ENCODE results near the gene ATRIP.

Gene ATRIP

DNA sequence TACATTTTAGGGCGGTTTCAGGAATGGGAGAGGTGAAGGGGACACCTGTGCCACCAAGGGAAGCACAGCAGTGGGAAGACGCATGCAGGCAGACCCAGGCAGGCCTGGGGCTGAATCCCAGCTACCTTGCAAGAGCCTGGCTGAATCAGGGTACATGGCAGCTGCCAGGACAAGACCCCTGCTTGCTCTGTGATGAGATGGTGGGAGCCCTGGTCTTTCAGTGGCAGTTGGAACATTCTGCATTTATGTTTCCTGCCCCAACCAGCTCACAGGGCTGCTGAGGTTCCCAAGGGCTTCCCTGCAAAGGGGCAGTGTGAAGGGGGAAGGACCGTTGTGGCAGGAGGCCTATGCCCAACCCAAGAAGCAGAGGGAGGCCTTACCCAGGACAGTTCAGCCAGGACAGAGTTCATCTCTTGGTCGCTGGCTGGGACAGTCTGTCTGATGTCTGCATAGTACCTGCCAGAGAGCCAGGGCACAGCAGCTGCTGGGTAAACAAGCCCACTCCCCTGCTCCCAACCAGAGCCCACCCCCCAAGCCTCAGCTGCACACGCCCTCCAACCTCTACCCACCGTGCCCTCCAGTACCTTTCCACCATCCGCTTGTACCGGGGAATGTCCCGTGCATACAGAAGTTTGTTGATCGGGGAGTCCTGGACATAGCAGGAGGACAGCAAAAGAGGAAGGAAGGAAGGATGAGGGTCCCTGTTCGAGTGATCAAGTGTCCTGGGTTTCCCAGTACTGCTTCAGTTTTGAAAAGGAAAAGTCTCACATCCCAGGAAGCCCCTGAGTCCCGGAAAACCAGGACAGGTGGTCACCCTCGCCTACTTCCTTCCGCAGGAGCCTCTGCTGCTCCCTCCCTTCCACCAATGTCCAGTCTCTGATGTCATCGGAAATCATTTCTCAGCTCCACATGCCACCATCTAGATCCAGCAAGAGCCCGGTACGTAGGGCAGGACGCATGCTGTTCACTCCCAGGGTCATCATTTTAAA is 39.8 kb upstream of the ATRIP start:
- TF ChIP-seq, protein P1, sequence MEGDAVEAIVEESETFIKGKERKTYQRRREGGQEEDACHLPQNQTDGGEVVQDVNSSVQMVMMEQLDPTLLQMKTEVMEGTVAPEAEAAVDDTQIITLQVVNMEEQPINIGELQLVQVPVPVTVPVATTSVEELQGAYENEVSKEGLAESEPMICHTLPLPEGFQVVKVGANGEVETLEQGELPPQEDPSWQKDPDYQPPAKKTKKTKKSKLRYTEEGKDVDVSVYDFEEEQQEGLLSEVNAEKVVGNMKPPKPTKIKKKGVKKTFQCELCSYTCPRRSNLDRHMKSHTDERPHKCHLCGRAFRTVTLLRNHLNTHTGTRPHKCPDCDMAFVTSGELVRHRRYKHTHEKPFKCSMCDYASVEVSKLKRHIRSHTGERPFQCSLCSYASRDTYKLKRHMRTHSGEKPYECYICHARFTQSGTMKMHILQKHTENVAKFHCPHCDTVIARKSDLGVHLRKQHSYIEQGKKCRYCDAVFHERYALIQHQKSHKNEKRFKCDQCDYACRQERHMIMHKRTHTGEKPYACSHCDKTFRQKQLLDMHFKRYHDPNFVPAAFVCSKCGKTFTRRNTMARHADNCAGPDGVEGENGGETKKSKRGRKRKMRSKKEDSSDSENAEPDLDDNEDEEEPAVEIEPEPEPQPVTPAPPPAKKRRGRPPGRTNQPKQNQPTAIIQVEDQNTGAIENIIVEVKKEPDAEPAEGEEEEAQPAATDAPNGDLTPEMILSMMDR (IDR thresholded peaks at IDR 0.05; ENCODE audit: borderline replicate concordance, insufficient read depth, low read depth, low read length) = no peak
- H3K4me3 ChIP-seq (ENCODE audit: low read depth, low read length) = no peak overlapping the region

DNA sequence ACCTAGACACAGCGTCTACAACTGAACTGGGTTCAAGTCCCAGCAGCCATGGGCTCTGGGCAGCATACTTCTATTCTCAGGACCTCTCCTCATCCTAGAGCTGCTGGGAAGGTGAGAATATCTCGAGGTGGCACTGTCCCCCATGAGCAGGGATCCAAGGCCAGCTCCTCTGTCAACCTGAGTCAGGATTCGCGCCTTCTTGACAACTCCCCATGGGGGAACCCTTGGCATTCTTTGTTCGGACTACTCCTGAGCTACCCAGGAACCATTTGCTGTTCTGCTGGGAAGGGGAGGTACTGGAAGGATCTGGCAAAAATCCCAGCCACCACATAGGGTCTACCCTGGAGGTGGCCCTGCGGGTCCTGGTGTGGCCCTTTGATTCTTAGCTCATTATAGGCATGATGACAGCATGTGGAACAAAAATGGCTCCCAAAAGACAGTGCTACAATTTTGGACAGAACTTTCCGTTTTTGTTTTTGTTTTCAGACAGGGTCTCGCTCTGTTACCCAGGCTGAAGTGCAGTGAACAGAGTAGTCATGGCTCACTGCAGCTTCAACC is 38.9 kb upstream of the ATRIP start:
- H3K4me3 ChIP-seq (ENCODE audit: low read depth, low read length) = no peak overlapping the region
- TF ChIP-seq, protein P1 (IDR thresholded peaks at IDR 0.05; ENCODE audit: borderline replicate concordance, insufficient read depth, low read depth, low read length) = no peak

DNA sequence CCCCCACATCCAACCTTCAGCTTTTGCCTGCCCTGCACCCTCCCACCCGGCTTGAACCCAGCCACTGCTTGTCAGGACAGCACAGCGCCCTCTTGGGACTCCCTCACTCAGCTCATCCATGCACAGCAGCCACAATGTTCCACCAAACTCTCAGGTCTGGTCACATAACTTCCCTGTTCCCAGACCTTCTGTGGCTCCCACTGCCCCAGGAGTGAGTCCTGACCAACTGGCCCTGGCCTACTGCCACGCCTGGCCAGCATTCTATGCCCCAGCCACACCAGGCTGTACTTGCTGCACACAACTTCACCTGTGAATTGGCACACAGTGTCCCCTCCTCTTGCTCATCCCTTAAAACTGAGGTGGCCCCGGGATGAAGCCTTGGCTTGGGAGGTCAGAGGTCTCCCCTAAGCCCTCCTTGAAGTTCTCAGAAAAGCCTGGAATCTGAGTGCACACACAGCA is 37.7 kb upstream of the ATRIP start:
- TF ChIP-seq, protein P1 (IDR thresholded peaks at IDR 0.05; ENCODE audit: borderline replicate concordance, insufficient read depth, low read depth, low read length) = no peak
- H3K4me3 ChIP-seq (ENCODE audit: low read depth, low read length) = no peak overlapping the region

DNA sequence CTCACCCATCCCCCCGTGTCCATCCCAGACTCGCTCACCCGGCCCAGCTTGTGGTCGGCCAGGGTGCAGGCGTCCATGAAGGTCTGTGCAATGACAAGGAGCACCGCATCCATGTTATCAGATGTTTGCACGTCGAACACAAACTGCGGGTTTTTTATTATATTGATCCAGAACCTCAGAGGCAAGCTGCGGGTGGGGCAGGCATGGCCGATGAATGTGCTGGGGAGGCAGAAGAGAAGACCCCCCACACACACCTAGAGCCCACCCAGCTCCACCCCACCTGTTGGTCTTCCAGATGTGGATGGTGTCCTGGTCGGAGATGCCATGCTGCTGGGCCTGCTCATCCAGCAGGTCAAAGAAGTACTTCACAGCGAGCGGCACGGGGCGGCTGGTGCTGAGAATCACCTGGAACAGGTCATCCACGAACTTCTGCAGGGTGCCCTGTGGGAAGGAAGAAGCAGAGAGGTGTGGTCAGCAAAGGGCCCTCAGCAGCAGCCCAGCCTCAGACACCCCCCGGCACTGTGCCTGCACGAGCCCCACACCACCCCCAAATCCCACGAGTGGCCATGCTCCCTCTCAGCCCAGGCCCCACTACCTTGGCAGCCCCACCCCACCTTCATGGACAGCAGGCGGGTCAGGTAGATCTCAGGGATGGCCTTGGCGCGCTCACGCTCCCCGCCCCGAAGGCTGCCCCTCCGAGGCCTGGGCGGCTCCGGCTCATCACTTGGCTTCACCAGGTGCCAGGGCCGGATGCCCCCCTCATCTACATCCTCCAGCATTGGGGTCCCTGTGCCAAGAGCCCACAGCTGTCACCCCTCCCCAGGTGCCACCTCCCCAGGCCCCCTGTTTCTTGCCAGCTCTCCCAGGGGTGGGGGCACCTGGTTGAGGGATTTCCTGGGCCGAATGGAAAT is 37.0 kb upstream of the ATRIP start:
- TF ChIP-seq, protein P1 (IDR thresholded peaks at IDR 0.05; ENCODE audit: borderline replicate concordance, insufficient read depth, low read depth, low read length) = no peak
- H3K4me3 ChIP-seq (ENCODE audit: low read depth, low read length) = no peak overlapping the region

DNA sequence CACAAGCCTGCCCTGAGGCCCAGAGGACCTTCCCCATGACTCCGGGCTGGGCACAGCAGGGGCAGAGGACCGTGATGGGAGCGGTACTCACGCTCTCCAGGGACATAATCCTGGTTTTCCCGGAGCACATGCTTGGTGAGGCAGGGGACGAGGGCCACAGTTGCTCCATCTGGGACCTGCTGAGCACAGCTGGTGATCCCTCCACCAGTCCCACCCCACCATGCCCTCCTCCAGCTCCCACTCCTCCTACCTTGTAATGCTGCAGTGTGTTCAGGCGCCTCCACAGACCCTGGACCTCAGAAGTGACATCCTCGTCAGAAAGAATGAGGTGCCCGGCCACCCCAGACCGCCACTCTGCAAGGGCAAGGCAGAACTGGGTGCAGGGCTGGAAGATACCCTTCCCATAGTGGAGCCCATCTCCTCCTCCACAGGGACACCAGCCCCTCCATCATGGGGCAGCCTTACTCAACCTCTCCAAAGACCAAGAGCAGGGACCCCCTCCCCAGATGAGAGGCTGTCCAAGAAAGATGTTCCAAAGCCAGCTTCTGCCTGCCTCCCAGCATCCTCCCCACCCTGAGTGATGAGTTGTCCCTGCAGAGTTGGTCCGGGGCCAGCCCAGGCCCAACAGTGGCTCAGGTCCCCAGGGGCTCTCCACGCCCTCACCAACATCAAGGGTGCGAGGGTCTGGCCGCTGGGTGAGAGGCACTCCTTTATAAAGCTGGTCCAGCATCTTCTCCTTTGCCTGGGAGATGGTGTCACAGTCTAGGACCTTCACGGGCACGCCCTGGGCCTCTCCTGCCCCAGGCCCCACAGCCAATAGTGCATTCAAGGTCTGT is 36.1 kb upstream of the ATRIP start:
- TF ChIP-seq, protein P1 (IDR thresholded peaks at IDR 0.05; ENCODE audit: borderline replicate concordance, insufficient read depth, low read depth, low read length) = no peak
- peak overlapping the region; percentile 8 for H3K4me3 ChIP-seq (ENCODE audit: low read depth, low read length)

DNA sequence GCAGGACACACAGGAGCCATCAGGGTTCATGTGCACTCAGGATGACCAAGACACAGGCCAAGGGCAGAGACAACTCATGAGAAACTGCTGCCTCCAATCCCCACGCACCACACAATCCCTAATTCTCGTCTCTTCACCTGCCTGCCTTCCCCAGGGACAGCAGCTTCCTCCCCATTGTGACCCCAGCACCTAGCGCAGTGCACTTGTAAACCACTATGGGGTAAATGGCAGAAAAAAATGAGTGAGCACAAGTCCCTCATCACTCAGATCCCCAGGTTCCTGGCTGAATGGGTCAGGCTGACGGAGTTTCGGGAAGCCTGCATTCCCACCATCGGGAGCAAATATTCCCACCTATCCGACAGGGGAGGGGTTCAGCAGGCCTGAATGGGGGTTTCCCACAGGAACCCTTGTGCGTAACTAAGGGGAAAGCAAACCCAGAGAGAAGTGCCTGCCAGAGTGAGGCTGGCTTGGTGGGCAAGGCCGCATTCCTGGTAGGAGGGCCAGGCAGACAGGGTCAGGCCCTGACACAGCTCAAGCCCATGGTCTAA is 35.4 kb upstream of the ATRIP start:
- TF ChIP-seq, protein P1 (IDR thresholded peaks at IDR 0.05; ENCODE audit: borderline replicate concordance, insufficient read depth, low read depth, low read length) = no peak
- H3K4me3 ChIP-seq (ENCODE audit: low read depth, low read length) = no peak overlapping the region
